K562 (cell line): ENCODE measurements around the gene SMIM35. TPM values are rescaled to one million over a fixed set of nuclear protein-coding genes. Genes with fewer than 3 reads are reported as not detected.

Experiments
- ATAC-seq: fragments of 200-7000 bp; cut with Tn5 transposase; 3 replicates; pipeline ENCODE4 v1.9.1; 2020; ENCODE audit warnings: moderate library complexity
- BruUV-seq: library from RNA; stranded (reverse); fragments of 400-500 nt; replicated peaks from 2 replicates; lab custom pipeline; 2021; lab: Mats Ljungman, UMichigan
- CTCF ChIA-PET: fragments of 300-600 bp; formaldehyde crosslinking; extraction: SDS; loops from one replicate; lab custom pipeline; 2021; ENCODE audit warnings: low intra/inter-chr PET ratio; lab: Yijun Ruan, JAX
- POLR2A ChIA-PET: fragments of 300-600, 350-650 bp; sonication (Branson Sonifier 250); formaldehyde crosslinking; extraction: SDS; loops from one replicate; lab custom pipeline; 2021; ENCODE audit warnings: antibody characterized with exemption, inconsistent platforms; lab: Yijun Ruan, JAX
- DNase-seq, 4 experiments: peaks; one replicate each; pipeline versions ENCODE4 v3.0.0 to v3.0.0-alpha.2; 2011 to 2018; ENCODE audit warnings: low spot score in 3 of 4, mixed read lengths in 3 of 4; ENCODE audit errors: extremely low read depth in 1 of 4
- FAIRE-seq: peaks from 2 replicates; lab custom pipeline; 2011; peaks lifted over from hg19 to GRCh38; lab: Jason Lieb, UNC
- H2AFZ ChIP-seq: 2 replicates; pipeline ENCODE4 v1.6.0; 2011; ENCODE audit warnings: low read depth, low read length, control low read depth, inconsistent platforms
- H3K27ac ChIP-seq: fragments of 200-600 bp; 3 replicates; pipeline ENCODE4 v1.8.0; 2011; ENCODE audit warnings: low read depth, mild to moderate bottlenecking, control low read depth, inconsistent platforms, low read length, moderate library complexity, mixed read lengths; ENCODE audit errors: extremely low read depth
- H3K27me3 ChIP-seq, 2 experiments: fragments of 300-600 bp in 1 of 2; 2 replicates in 1 of 2; 3 replicates in 1 of 2; pipeline versions ENCODE4 v1.6.0 to v1.8.0; 2011; ENCODE audit warnings: inconsistent platforms in 2 of 2, low read length in 2 of 2, mild to moderate bottlenecking in 1 of 2, mixed read lengths in 1 of 2, moderate library complexity in 1 of 2; ENCODE audit not compliant: control insufficient read depth in 2 of 2, insufficient read depth in 2 of 2
- H3K36me3 ChIP-seq: fragments of 300-600 bp; 3 replicates; pipeline ENCODE4 v1.8.0; 2011; ENCODE audit warnings: mild to moderate bottlenecking, low read length, inconsistent platforms; ENCODE audit not compliant: control insufficient read depth, insufficient read depth
- H3K4me1 ChIP-seq, 2 experiments: fragments of 200-600 bp in 1 of 2; replicated peaks in 1 of 2; 2 replicates in 1 of 2; 3 replicates in 1 of 2; pipeline versions ENCODE4 v1.5.1 to v1.8.0; 2011; ENCODE audit warnings: inconsistent platforms in 2 of 2, low read length in 2 of 2, mild to moderate bottlenecking in 1 of 2, mixed read lengths in 1 of 2, moderate library complexity in 1 of 2; ENCODE audit not compliant: control insufficient read depth in 2 of 2, insufficient read depth in 2 of 2
- H3K4me2 ChIP-seq: 2 replicates; pipeline ENCODE4 v1.6.1; 2011; ENCODE audit warnings: low read length, control low read depth, inconsistent platforms, mixed read lengths; ENCODE audit not compliant: insufficient read depth
- H3K4me3 ChIP-seq: fragments of 200-600 bp; sonication (generic), shearing (Covaris generic); 2 replicates; pipeline ENCODE4 v1.5.1; 2016; ENCODE audit warnings: control low read depth, inconsistent platforms
- H3K79me2 ChIP-seq: fragments of 200-600 bp; 3 replicates; pipeline ENCODE4 v1.8.0; 2011; ENCODE audit warnings: low read length, inconsistent platforms; ENCODE audit not compliant: control insufficient read depth, insufficient read depth
- H3K9ac ChIP-seq, 2 experiments: 2 replicates each; pipeline versions ENCODE4 v1.6.0 to v1.6.1; 2011; ENCODE audit warnings: low read depth in 2 of 2, low read length in 2 of 2, control low read depth in 1 of 2, inconsistent platforms in 1 of 2, mild to moderate bottlenecking in 1 of 2, mixed read lengths in 1 of 2; ENCODE audit not compliant: insufficient read depth in 1 of 2
- H3K9me1 ChIP-seq: one replicate; pipeline ENCODE4 v1.6.0; 2011; ENCODE audit warnings: inconsistent platforms, mild to moderate bottlenecking, low read length, moderate library complexity; ENCODE audit not compliant: control insufficient read depth, insufficient read depth
- H3K9me3 ChIP-seq: replicated peaks from 2 replicates; pipeline ENCODE4 v1.5.1; 2011; ENCODE audit warnings: low read depth, low read length, inconsistent platforms; ENCODE audit not compliant: control insufficient read depth, insufficient read depth
- H4K20me1 ChIP-seq: replicated peaks from 2 replicates; pipeline ENCODE4 v1.6.1; 2011; ENCODE audit warnings: low read length, inconsistent platforms, mixed read lengths; ENCODE audit not compliant: control insufficient read depth, insufficient read depth
- NR2C1 ChIP-seq, 2 experiments: fragments of 450-650 bp; IDR thresholded peaks; 2 replicates each; pipeline ENCODE4 v1.6.1; 2017; ENCODE audit warnings: mild to moderate bottlenecking in 2 of 2, antibody characterized with exemption in 1 of 2, inconsistent platforms in 1 of 2, missing compliant biosample characterization in 1 of 2, missing genetic modification characterization in 1 of 2
- NR2C2 ChIP-seq, 2 experiments: fragments of 200-800 bp in 1 of 2; sonication (Bioruptor generic) in 1 of 2; sonication (generic) in 1 of 2; formaldehyde crosslinking in 1 of 2; IDR thresholded peaks; 2 replicates each; pipeline versions ENCODE4 v1.6.1 to v1.8.0; 2016 to 2022; ENCODE audit warnings: mild to moderate bottlenecking in 1 of 2, missing compliant biosample characterization in 1 of 2, missing genetic modification characterization in 1 of 2, missing genetic modification reagents in 1 of 2
- WGBS: fragments of 100-300 bp; shearing (Covaris generic); methylation state at CpG from one replicate; pipeline ENCODE4 v1.1.6; 2016; ENCODE audit warnings: low coverage, mixed read lengths; ENCODE audit not compliant: insufficient coverage; ENCODE audit errors: missing lambda C conversion rate; 5-methylcytosine and 5-hydroxymethylcytosine counted together
- in situ Hi-C: fragments of 300-500 bp; cut with MboI; formaldehyde crosslinking; loops from 4 replicates; pipeline ENCODE4 v1.15.0; 2018; ENCODE audit warnings: inconsistent platforms, mixed read lengths
- intact Hi-C: fragments of 100-400 bp; cut with micrococcal nuclease; formaldehyde crosslinking; loops from 2 replicates; pipeline ENCODE4 v1.14.2; 2022
- polyA plus RNA-seq, 8 experiments: library from polyadenylated mRNA; depleted of rRNA in 4 of 8; stranded (reverse) in 5 of 8; unstranded in 3 of 8; fragments of >200 nt; fragmentation: Nextera tagmentation in 2 of 8; fragmentation: Illumina TruSeq in 1 of 8; extraction: Ambion mirVana in 2 of 8; extraction: Trizol in 1 of 8; gene quantifications; 2 replicates each; pipeline versions ENCODE4 v1.2.1 to v1.2.3, GENCODE V29; 2011 to 2014; ENCODE audit warnings: inconsistent platforms in 1 of 8, missing spikeins in 1 of 8
- total RNA-seq, 7 experiments: library from RNA; depleted of rRNA in 6 of 7; stranded (reverse); fragments of >200 nt in 6 of 7; fragmentation: Illumina TruSeq in 2 of 7; extraction: Trizol in 2 of 7; gene quantifications; 2 replicates each; pipeline versions ENCODE4 v1.2.1 to v1.2.3, GENCODE V29; 2011 to 2021; ENCODE audit warnings: low replicate concordance in 1 of 7
- TF ChIP-seq, protein P1 (sequence below): sonication (generic); IDR thresholded peaks from 2 replicates; pipeline ENCODE4 v1.6.1; 2016
- TF ChIP-seq, protein P2 (sequence below): IDR thresholded peaks from 2 replicates; pipeline ENCODE4 v1.6.1; 2014; ENCODE audit warnings: antibody characterized with exemption

Gene SMIM35
- total and polyA plus RNA-seq, 9 of the 15 experiments (the other 6 are each of a cell fraction or from before 2014, with no cell fraction given), result 0.03 TPM; not detected in 7

DNA sequence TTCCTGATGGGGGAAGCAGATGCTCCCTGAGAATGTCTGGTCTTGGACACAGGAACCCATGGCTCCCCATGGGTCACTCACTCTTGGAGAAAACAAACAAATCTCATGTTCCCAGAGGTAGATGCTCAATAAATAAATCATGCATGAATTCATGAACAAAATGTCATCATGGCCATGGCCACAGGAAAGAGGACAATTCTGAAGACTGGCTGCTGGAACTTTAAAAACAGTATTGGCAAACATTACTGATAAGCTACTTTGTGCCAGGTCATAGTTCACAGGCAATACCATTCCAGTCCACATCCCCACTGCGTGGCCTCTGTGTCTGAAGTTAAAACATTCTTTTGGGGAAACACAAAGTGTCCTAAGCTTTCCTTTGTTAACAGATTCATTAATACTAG is 9.2 kb upstream of the SMIM35 start:
- no TSS peak for BruUV-seq
- H3K4me3 ChIP-seq, result no peak overlapping the region

More for the DNA sequence above, 9.2 kb upstream of the SMIM35 start:
- no peak overlapping the region for H3K27ac ChIP-seq
- intact Hi-C loops (no loop called here), in situ Hi-C loops (no loop called here)
- H3K27me3 ChIP-seq, result no peaks in the 10 kb centered on the region
- H4K20me1 ChIP-seq, result no peaks in the 10 kb centered on the region
- ChIA-PET CTCF (no interaction called here), POLR2A (interaction anchor here (0.6 to 1.4 kb wide), 5 partner anchors 10 to 252 kb away, joined by 3 read pairs; no protein-coding TSS in a partner anchor)
- FAIRE-seq (no peak), DNase-seq (no peak), ATAC-seq (no peak)
- WGBS, result 7% methylated on average over 1 of the region's 1 CpG
- peaks cover 8 to 19% of the 10 kb centered on the region in 2 experiments; a peak in 4 of 5 replicates for H3K4me1 ChIP-seq
- no peak overlapping the region for H3K4me2 ChIP-seq
- no peaks in the 10 kb centered on the region for H3K9me1 ChIP-seq
- no peaks in the 10 kb centered on the region for H3K36me3 ChIP-seq
- no peaks in the 10 kb centered on the region for H3K9me3 ChIP-seq
- no peaks in the 10 kb centered on the region for H3K79me2 ChIP-seq
- H2AFZ ChIP-seq, result peak overlapping the region; percentile 67; the same call in 1 of the 2 replicates
- H3K9ac ChIP-seq, result no peak overlapping the region
- TF ChIP-seq, protein P1, sequence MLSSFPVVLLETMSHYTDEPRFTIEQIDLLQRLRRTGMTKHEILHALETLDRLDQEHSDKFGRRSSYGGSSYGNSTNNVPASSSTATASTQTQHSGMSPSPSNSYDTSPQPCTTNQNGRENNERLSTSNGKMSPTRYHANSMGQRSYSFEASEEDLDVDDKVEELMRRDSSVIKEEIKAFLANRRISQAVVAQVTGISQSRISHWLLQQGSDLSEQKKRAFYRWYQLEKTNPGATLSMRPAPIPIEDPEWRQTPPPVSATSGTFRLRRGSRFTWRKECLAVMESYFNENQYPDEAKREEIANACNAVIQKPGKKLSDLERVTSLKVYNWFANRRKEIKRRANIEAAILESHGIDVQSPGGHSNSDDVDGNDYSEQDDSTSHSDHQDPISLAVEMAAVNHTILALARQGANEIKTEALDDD, result peak; percentile 37; the same call in 1 of the 2 replicates
- TF ChIP-seq NR2C2 (CRISPR knock-in tag; IDR thresholded peaks at IDR 0.05) (no peak), NR2C2 (tag; IDR thresholded peaks at IDR 0.05) (peak; percentile 35; the same call in 1 of the 2 replicates), NR2C1 (IDR thresholded peaks at IDR 0.05) (peak; percentile 23; the same call in 1 of the 2 replicates), NR2C1 (tag; IDR thresholded peaks at IDR 0.05) (0 out of 2 replicates have a peak, but pooled peaks have one; percentile 13)
- TF ChIP-seq, protein P2, sequence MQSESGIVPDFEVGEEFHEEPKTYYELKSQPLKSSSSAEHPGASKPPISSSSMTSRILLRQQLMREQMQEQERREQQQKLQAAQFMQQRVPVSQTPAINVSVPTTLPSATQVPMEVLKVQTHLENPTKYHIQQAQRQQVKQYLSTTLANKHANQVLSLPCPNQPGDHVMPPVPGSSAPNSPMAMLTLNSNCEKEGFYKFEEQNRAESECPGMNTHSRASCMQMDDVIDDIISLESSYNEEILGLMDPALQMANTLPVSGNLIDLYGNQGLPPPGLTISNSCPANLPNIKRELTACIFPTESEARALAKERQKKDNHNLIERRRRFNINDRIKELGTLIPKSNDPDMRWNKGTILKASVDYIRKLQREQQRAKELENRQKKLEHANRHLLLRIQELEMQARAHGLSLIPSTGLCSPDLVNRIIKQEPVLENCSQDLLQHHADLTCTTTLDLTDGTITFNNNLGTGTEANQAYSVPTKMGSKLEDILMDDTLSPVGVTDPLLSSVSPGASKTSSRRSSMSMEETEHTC, result no peak
